NCI-H2107 treated with DMSO at 0.1 percent for 48 hours (cell line): Measurements from ENCODE around the gene SCAMP4.

Source experiments
- DNase-seq: peaks from one replicate; lab custom pipeline; 2025; ENCODE audit not compliant: unreplicated experiment; lab: John Stamatoyannopoulos, UW

SCAMP4 gene

GRCh38 chr19:1954532-1954933 is 49.3 kb downstream of the SCAMP4 start:
- DNase-seq: no peak

- no peak for DNase-seq
These were observed 50.2 kb downstream of the SCAMP4 start for GRCh38 chr19:1955171-1956121.

GRCh38 chr19:1956122-1956494 is 50.9 kb downstream of the SCAMP4 start:
- DNase-seq: no peak

GRCh38 chr19:1956868-1957492 is 51.8 kb downstream of the SCAMP4 start:
- no peak for DNase-seq

DNA sequence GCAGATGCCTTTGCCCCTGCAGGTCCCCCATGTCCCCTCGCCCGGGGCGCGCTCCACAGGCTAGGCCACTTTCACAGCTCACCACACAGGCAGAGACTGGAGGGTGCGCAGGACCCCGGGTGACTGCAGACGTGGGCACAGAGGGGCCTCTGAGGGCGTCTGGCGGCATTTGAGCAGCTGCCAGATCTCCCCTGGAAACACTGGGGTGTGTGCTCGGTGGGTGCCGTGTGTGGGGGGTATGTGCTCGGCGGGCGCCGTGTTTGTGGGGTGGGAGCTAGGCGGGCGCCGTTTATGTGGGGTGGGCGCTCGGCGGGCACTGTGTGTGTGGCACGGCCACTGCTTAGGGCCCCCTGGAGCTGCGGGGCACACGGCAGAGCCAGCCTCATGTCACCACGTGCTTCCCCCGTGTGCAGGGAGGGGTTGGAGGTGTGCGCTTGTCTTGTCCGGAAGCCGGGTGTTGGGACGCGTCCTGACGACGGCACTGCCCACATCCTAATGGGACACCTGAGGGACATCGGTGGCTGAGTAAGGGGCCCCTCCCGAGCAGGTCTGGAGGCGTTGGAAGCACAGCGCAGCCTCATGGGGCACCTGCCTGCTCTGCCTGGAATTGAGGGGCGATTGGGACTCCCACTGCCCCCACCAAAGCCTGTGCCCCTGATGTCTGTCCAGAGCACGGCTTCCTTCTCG is 52.5 kb downstream of the SCAMP4 start:
- DNase-seq: no peak

- no peak for DNase-seq
These were observed 54.9 kb downstream of the SCAMP4 start for GRCh38 chr19:1959928-1960589.

DNA sequence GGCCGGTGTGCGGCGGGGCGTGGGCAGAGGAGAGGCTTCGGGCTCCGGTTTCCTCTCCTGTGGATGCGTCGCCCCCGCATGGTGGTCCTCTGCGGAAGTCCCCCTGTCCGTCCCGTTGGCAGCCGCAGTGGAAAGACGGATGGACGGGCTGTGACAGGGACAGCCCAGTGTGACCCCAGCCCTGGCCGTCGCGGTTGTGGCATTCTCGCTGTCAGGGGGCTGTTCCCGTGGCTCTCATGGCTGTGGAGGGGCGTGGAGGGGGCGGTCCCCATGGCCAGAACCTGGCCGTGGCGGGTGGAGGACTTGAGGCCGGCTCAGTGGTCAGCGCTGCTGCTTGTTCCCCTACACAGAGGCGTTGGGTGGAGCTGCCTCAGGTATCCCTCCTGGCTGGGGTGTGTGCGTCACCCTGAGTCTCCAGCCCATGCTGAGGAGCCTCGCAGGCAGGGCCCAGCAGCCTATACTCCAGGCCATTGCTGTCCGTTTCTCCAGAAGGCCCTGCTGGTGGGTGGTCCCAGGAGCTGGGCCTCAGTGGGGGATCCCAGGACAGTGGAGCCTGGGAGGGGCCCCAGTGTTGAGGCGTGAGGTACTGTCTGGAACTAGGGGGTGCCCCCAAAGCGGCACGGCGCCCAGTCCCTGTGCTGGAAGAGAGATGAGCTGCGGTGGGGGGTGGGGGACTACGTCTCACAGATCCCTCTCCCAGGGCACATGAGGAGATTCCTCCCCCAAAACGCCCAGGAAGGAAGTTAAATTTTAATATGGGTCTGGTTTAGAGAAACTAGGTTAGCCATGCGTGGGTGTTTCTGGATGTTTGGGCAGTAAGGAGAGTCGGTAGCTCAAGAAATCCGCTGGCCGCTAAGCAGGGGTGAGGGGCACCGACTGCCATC is 56.0 kb downstream of the SCAMP4 start:
- no peak for DNase-seq

DNA sequence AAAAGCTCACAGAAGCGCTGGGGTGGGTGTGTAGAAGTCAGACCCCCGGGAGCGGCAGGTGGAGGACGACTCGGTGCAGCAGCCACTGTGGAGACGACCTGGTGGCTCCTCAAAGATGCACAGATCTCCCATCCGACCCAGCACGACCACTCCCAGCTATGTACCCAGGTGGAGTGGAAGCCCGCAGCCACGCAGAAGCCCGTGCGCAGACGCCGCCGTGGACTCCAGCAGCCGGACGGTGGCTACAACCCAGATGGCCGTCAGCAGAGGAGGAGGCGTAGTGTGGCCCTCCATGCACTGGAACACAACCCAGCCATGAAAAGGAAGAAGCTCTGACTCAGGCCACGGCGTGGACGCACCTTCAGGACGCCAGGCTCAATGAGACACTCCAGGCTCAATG is 57.5 kb downstream of the SCAMP4 start:
- no peak for DNase-seq

DNA sequence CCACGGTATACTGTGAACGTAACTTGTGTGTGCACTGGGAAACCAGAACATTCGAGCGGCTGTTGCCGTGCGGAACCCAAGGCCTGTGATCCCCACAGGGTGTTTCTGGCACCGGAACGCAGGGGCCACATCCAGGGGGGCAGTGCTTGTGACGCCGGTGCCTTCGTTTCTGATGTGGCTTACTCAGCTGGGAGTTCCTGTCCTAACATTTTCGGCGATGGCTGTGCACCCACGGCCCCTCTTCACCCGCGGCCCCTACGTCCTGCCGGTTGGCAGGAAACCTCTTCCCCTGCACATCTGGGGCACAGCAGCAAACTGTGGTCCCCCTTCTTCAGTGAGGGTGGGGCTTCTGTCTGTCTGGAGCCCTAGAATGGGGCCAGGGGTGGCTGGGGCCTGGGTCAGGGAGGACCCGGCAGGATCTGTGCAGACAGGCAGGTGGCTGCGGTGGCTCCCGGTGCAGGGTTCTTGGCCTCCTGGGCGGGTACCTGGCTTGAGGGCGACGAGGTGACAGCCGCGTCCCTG is 61.9 kb downstream of the SCAMP4 start:
- no peak for DNase-seq

DNA sequence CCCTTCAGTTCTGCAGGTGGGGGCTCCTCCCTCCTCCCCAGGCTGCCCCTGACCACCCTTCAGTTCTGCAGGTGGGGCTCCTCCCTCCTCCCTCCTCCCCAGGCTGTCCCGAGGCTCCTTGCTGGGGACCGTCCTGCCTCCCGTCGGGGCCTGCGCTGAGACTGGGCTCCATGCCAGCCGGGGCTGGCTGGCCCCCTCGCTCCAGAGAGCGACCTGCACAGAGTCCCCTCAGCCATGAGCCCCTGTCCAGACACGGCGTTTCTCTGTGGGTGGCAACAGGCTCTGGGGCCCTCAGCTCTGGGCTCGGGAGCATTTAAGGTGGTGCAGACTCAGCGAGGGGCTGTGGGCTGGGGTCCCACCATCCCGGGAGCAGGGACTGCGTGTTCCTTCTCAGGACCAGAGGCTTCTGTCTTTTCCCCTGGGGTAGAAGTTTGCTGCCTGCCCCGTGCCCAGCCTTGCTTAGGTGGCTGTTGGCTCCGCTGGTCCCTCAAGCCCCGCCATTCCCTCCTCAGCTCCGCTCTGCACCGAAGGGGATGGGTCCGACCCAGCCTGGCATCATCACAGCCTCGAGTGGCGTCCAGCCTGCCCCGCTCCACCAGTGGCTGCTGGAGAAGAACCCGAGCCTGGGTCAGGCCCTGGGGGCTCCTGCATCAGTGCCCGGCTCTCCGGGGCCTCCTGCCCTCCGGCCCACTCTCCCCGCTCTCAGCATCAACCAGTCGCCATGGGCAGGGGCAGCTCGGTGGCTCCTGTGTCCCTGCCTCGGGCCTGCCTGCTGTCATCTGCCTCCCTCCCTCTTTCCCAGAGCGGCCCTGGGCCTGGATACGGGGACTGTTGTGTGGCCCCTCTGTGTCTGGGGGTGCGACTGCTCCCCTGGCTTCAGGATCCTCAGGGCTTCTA is 63.3 kb downstream of the SCAMP4 start:
- no peak for DNase-seq

DNA sequence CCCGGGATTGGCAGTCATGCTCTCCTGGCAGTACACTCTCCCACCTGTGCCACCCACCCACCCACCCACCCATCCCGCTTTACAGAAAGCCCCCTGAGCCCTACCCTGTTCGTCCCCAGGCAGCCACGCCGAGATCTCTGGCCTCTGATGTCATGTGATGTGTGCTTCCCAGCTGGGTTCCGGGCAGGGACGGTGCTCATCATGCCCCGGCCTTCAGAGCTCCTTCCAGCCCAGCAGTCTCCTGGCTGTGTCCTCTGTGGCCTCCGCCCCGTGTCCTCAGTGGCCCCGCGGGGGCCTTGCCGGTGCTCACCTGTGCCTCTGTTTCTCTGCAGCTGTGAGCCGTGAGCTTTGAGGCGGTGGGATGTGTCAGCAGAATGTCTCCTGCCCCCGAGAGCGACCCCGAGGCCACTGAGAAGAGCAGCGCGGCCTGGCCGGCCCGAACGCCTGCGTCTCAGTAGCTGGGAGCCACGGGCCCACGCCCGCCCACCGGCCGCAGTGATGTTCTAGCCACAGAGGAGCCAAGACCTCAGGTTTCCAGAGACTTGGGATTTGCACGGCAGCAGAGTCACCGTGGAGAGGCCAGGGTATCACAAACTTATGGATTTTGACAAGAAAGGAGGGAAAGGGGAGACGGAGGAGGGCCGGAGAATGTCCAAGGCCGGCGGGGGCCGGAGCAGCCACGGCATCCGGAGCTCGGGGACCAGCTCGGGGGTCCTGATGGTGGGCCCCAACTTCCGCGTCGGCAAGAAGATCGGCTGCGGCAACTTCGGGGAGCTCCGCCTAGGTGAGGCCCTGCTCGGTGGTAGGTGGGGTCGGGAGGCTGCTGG is 64.2 kb downstream of the SCAMP4 start:
- no peak for DNase-seq

DNA sequence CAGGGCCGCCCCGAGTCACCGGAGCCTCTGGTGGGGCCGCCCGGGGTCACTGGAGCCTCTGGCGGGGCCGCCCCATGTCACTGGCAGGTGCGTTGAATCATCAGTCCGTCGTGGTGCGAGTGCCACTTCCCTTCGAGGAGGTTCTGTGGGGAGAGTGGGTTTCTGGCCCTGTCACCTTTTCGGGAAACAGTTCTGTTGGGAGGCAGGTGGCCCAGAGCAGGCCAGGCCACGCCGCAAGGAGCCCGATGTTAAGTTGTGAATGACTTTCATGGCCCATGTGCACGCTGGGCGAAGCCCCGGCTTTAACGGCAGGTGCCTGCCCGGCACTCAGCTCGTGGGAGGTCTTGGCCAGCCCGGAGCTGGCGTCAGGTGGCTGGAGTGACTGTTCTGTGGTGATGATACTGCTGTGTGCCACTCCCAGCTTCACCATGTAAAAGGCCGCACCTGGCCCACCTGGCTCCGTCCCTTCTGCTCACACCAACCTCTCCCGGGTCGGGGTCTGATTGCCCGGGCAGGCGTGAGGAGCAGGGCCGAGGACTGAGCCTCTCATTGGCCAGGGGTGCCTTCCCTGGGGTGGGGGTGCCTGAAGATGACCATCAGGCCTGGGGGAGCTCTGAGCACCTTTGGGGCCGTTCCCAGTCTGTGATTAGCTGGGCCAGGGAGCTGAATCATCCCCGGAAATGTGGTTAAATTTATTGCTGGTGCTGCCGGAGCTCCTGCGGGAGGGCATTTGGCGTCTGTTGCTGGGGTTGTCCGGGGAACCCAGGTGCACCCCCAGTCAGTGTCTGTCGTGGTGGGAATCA is 65.0 kb downstream of the SCAMP4 start:
- no peak for DNase-seq

DNA sequence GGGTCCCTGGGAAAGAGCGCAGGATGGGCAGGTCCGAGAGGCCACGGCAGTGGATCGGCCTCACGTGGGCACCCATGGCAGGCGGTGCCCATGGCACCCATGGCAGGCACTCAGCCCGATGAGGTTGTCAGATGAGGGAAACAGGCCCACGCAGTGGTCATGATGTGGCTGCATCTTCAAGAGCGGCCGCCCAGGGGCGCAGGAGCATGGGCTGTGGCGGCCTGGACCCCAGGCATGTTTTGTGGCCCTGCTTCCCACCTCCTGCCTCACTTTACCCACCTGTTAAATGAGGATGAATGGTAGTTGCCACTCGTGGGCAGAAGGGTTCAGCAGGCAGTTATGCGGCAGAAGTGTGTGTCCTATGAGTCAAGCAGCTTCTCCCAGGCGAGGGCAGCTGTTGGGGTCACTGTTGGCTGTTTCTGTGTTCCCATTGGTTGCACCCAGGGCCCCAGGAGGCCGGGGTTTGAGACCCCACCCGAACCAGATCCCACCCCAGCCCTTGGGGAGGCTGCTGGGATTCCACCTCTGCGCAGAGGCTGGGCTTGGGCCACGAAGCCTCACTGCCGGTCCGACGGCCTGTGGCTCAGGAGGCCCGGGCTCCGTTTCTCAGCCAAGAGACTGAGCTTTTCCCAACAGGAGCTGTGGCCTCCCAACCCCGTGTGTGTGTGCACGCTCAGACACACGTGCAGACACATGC is 65.8 kb downstream of the SCAMP4 start:
- no peak for DNase-seq

- no peak for DNase-seq
These were observed 69.4 kb downstream of the SCAMP4 start for GRCh38 chr19:1974381-1975161.

DNA sequence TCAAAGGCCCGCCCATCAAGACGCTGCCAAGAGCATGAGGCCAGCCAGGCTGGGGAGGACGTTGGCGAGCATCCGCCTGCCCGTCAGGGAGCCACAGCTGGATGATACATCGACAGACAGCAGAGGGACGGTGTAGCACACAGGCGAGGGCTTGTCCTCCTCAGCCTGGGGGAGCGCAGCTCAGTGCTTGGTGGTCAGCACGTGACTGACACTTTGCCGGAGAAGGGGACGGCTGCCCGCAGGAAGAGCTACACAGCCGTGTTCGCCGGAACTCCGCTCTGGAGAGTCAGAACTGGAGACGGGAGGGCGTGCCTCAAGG is 69.9 kb downstream of the SCAMP4 start:
- DNase-seq: no peak
